22Rv1 (cell line): ENCODE data around the gene TMC8.

Experiments used
- CTCF ChIP-seq: fragments of 450-650 bp; IDR thresholded peaks from 2 replicates; pipeline ENCODE4 v1.5.1; 2017; ENCODE audit warnings: mild to moderate bottlenecking
- ZFX ChIP-seq: fragments of 450-650 bp; IDR thresholded peaks from 2 replicates; pipeline ENCODE4 v1.6.1; 2017; ENCODE audit warnings: antibody characterized with exemption, borderline replicate concordance

DNA sequence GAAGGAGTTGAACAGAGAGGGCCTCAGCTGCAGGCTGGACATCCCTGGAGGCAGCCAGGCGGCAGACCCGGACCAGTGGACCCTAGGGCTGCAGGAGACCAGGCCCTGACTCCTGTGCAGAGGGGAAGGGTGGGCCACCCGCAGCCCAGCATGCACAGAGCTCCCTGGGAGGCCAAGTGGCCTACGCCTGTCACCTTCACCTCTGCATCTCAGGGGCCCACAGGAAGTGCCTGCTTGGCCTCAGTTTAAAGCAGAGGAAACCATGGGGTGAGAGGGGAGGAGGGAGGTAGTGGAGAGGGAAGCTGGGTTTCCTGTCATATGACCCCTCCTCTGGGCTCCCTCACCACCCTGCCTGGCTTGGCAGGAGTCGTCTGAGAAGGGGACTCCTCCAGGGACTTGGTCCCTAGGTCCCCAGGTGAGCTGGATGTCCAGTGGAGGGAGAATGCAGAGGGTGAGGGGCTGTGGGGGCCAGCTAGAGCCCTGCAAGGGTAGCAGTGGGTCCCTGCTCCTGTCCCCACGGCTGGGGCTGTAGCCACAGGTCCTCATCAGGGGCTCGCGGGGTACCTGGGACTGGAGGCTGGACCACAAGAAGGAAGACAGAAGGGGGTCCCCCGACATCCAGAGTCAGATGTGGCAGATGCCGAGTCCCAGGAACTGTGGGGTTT, at the start of gene TMC8:
- TF ChIP-seq CTCF (no peak), ZFX (no peak)
